ENCODE data around the gene RAB37.

RAB37 gene

GRCh38 chr17:74764751-74765286 lies 27.8 kb downstream of the RAB37 start:
- TF ChIP-seq ARNT (IDR thresholded peaks at IDR 0.05): no peak
- no peak for TF ChIP-seq ZNF384 (IDR thresholded peaks at IDR 0.05)
- no peak for TF ChIP-seq FOXK2 (IDR thresholded peaks at IDR 0.05)
- no peak for TF ChIP-seq SUZ12 (IDR thresholded peaks at IDR 0.05)
- no peak for TF ChIP-seq CTBP1 (IDR thresholded peaks at IDR 0.05; ENCODE audit: borderline replicate concordance)
- TF ChIP-seq PKNOX1 (IDR thresholded peaks at IDR 0.05): no peak
- no peak for TF ChIP-seq SP1 (IDR thresholded peaks at IDR 0.05)
- TF ChIP-seq FOXA1 (IDR thresholded peaks at IDR 0.05): no peak
- ChIA-PET CTCF (no interaction called here), POLR2A (interaction anchor here (1.0 kb wide), 1 partner anchor 12 kb away, joined by 3 read pairs; the partner anchor contains the start of gene NAT9)
- no peak for DNase-seq (ENCODE audit: extremely low spot score)

DNA sequence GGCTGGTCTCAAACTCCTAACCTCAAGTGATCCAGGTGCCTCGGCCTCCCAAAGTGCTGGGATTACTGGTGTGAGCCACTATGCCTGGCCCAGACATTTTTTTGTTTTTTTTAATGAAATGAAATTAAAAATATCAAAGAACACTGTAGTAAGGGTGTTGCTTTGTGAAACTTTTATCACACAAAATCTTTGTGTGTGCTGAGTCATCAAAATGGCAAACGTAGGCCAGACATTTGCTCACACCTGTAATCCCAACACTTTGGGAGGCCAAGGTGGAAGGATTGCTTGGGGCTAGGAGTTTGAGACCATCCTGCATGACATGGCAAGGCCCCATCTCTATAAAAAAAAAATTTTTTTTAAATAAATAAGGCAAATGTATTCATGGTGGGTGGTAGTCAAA lies 29.4 kb downstream of the RAB37 start:
- POLR2A ChIA-PET: interaction anchor here (1.1 kb wide), 1 partner anchor 10 kb away, joined by 3 read pairs; the partner anchor contains the start of gene NAT9
- DNase-seq (ENCODE audit: extremely low spot score): no peak
- CTCF ChIA-PET: interaction anchor here (1.2 kb wide), 1 partner anchor 109 kb away, joined by 4 read pairs; no protein-coding TSS in a partner anchor
- TF ChIP-seq HDGF (IDR thresholded peaks at IDR 0.05; ENCODE audit: borderline replicate concordance): no peak
- no peak for TF ChIP-seq LEF1 (IDR thresholded peaks at IDR 0.05; ENCODE audit: borderline replicate concordance)
- no peak for TF ChIP-seq ELF4 (IDR thresholded peaks at IDR 0.05)
- no peak for TF ChIP-seq TARDBP (IDR thresholded peaks at IDR 0.05)

DNA sequence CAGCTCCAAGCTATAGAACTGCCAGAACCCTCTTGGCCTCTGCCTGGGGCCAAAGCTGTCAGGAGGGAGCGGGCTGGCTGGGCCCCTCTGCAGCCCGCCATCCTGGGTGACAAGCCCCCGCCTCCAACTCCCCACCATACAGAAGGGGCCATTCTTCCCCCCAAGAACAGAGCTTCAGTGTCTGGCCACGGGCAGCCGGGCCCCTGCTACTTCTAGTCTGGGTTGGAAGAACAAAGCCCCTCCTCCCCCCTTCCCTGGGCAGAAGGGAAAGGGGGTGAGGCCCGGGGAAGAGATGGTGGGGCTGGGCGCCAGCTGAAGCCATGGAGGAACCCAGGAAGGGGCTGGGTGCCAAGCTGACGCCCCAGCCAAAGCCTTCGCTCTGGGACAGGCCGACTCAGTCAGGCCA lies 30.1 kb downstream of the RAB37 start:
- ChIA-PET CTCF (interaction anchor here (1.0 to 1.4 kb wide), 3 partner anchors 21 to 110 kb away, joined by 3 to 4 read pairs (median 4); no protein-coding TSS in a partner anchor), POLR2A (interaction anchor here (0.6 to 1.1 kb wide), 2 partner anchors 9 to 18 kb away, joined by 3 read pairs; partner anchors contain the start of gene NAT9)
- no peak for DNase-seq (ENCODE audit: extremely low spot score)
- TF ChIP-seq TARDBP (IDR thresholded peaks at IDR 0.05): no peak
- TF ChIP-seq FOXA1 (IDR thresholded peaks at IDR 0.05): no peak
- TF ChIP-seq SUZ12 (IDR thresholded peaks at IDR 0.05): no peak
- TF ChIP-seq PKNOX1 (IDR thresholded peaks at IDR 0.05): no peak
- TF ChIP-seq ARNT (IDR thresholded peaks at IDR 0.05): no peak
- TF ChIP-seq ZNF384 (IDR thresholded peaks at IDR 0.05): no peak
- TF ChIP-seq FOXK2 (IDR thresholded peaks at IDR 0.05): no peak
- no peak for TF ChIP-seq CTBP1 (IDR thresholded peaks at IDR 0.05; ENCODE audit: borderline replicate concordance)
- no peak for TF ChIP-seq BHLHE40 (IDR thresholded peaks at IDR 0.05; ENCODE audit: borderline replicate concordance)
- no peak for TF ChIP-seq HDGF (IDR thresholded peaks at IDR 0.05; ENCODE audit: borderline replicate concordance)
- no peak for TF ChIP-seq SP1 (IDR thresholded peaks at IDR 0.05)
- no peak for TF ChIP-seq ELF4 (IDR thresholded peaks at IDR 0.05)

DNA sequence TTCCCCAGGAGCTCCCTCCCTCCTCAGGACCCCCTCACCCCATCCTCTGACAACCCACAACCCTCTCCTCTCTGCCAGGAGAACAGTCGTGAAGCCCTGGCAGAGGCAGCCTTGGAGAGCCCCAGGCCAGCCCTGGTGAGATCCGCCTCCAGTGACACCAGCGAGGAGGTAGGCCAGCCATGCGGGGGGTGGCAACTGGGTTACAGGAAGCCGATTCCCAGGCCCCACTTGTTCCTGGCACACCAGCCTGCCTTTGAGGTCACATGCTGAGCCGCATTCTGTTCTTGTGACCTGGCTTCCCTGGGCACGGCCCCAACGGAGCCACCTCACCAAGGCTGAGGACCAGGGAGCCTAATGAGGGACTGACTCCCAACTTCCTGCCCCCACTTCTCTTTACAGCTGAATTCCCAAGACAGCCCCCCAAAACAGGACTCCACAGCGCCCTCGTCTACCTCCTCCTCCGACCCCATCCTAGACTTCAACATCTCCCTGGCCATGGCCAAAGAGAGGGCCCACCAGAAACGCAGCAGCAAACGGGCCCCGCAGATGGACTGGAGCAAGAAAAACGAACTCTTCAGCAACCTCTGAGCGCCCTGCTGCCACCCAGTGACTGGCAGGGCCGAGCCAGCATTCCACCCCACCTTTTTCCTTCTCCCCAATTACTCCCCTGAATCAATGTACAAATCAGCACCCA lies 31.2 kb downstream of the RAB37 start:
- ChIA-PET CTCF (interaction anchor here (1.0 to 1.4 kb wide), 2 partner anchors 22 to 24 kb away, joined by 3 to 4 read pairs; no protein-coding TSS in a partner anchor), POLR2A (no interaction called here)
- TF ChIP-seq ELF4 (IDR thresholded peaks at IDR 0.05) (no peak), SUZ12 (IDR thresholded peaks at IDR 0.05) (no peak), HDGF (IDR thresholded peaks at IDR 0.05; ENCODE audit: borderline replicate concordance) (no peak), LEF1 (IDR thresholded peaks at IDR 0.05; ENCODE audit: borderline replicate concordance) (no peak), NFRKB (IDR thresholded peaks at IDR 0.05) (no peak), FOXA1 (IDR thresholded peaks at IDR 0.05) (no peak), BHLHE40 (IDR thresholded peaks at IDR 0.05; ENCODE audit: borderline replicate concordance) (no peak), FOXM1 (IDR thresholded peaks at IDR 0.05; ENCODE audit: borderline replicate concordance) (no peak), ZNF384 (IDR thresholded peaks at IDR 0.05) (no peak), SP1 (IDR thresholded peaks at IDR 0.05) (no peak), L3MBTL2 (conservative IDR thresholded peaks at IDR 0.05) (no peak), CTBP1 (IDR thresholded peaks at IDR 0.05; ENCODE audit: borderline replicate concordance) (no peak), ARNT (IDR thresholded peaks at IDR 0.05) (no peak), FOXK2 (IDR thresholded peaks at IDR 0.05) (no peak), PKNOX1 (IDR thresholded peaks at IDR 0.05) (no peak), TARDBP (IDR thresholded peaks at IDR 0.05) (no peak)
- DNase-seq (ENCODE audit: extremely low spot score): no peak

DNA sequence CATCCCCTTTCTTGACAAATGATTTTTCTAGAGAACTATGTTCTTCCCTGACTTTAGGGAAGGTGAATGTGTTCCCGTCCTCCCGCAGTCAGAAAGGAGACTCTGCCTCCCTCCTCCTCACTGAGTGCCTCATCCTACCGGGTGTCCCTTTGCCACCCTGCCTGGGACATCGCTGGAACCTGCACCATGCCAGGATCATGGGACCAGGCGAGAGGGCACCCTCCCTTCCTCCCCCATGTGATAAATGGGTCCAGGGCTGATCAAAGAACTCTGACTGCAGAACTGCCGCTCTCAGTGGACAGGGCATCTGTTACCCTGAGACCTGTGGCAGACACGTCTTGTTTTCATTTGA lies 31.7 kb downstream of the RAB37 start:
- CTCF ChIA-PET: interaction anchor here (1.3 kb wide), 1 partner anchor 25 kb away, joined by 4 read pairs; no protein-coding TSS in a partner anchor
- no peak for DNase-seq (ENCODE audit: extremely low spot score)
- TF ChIP-seq LEF1 (IDR thresholded peaks at IDR 0.05; ENCODE audit: borderline replicate concordance): no peak
- no peak for TF ChIP-seq FOXM1 (IDR thresholded peaks at IDR 0.05; ENCODE audit: borderline replicate concordance)
- POLR2A ChIA-PET: interaction anchor here (1.4 to 3.0 kb wide), 3 partner anchors 9 to 31 kb away, joined by 4 to 22 read pairs (median 6); partner anchors contain the start of gene RAB37

DNA sequence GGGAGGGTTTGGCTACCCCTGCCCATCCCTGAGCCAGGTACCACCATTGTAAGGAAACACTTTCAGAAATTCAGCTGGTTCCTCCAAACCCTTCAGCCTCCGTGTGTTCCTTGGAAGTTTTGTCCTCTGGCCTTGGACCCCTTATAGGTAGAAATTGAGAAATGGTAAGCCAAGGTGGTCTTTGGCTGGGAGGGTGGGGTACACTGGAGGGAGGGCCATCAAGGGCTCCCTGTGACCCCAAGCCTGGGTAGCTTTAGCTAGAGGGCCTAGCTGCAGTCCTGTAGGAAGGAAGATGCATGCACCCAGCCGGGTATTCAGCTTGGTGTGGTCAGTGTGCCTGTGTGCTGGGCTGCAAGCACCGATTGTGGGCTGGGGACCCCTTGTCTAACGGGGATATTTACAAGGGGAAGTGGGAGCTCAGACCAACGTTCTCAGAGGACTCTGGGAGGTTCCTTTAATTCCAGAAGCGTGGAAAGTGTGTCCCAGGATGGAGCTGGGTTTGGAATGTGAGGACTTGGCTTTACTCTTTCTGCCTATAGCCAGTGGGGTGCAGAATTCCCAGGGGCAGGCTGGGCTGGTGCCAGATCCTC lies 32.3 kb downstream of the RAB37 start:
- CTCF ChIA-PET: interaction anchor here (0.9 to 1.3 kb wide), 3 partner anchors 25 to 112 kb away, joined by 3 to 4 read pairs (median 4); partner anchors contain the start of gene RAB37
- TF ChIP-seq FOXK2 (IDR thresholded peaks at IDR 0.05) (no peak), CTBP1 (IDR thresholded peaks at IDR 0.05; ENCODE audit: borderline replicate concordance) (no peak), HDGF (IDR thresholded peaks at IDR 0.05; ENCODE audit: borderline replicate concordance) (no peak), TARDBP (IDR thresholded peaks at IDR 0.05) (no peak), SP1 (IDR thresholded peaks at IDR 0.05) (no peak), PKNOX1 (IDR thresholded peaks at IDR 0.05) (no peak), SUZ12 (IDR thresholded peaks at IDR 0.05) (no peak), BHLHE40 (IDR thresholded peaks at IDR 0.05; ENCODE audit: borderline replicate concordance) (no peak), LEF1 (IDR thresholded peaks at IDR 0.05; ENCODE audit: borderline replicate concordance) (no peak), L3MBTL2 (conservative IDR thresholded peaks at IDR 0.05) (no peak), ZNF384 (IDR thresholded peaks at IDR 0.05) (no peak), ELF4 (IDR thresholded peaks at IDR 0.05) (no peak), FOXA1 (IDR thresholded peaks at IDR 0.05) (no peak), NFRKB (IDR thresholded peaks at IDR 0.05) (no peak), FOXM1 (IDR thresholded peaks at IDR 0.05; ENCODE audit: borderline replicate concordance) (no peak), ARNT (IDR thresholded peaks at IDR 0.05) (no peak)
- no peak for DNase-seq (ENCODE audit: extremely low spot score)
- POLR2A ChIA-PET: interaction anchor here (1.4 to 3.0 kb wide), 3 partner anchors 10 to 32 kb away, joined by 4 to 22 read pairs (median 6); partner anchors contain the start of gene RAB37
